G401.6 (cell line): ENCODE results near the gene PPP2R2D.

Experiments
- FAIRE-seq: peaks from 2 replicates; lab custom pipeline; 2012; peaks lifted over from hg19 to GRCh38; lab: Jason Lieb, UNC

Gene PPP2R2D

GRCh38 chr10:131889755-131890154, 11.1 kb upstream of the PPP2R2D start:
- no peak for FAIRE-seq

DNA sequence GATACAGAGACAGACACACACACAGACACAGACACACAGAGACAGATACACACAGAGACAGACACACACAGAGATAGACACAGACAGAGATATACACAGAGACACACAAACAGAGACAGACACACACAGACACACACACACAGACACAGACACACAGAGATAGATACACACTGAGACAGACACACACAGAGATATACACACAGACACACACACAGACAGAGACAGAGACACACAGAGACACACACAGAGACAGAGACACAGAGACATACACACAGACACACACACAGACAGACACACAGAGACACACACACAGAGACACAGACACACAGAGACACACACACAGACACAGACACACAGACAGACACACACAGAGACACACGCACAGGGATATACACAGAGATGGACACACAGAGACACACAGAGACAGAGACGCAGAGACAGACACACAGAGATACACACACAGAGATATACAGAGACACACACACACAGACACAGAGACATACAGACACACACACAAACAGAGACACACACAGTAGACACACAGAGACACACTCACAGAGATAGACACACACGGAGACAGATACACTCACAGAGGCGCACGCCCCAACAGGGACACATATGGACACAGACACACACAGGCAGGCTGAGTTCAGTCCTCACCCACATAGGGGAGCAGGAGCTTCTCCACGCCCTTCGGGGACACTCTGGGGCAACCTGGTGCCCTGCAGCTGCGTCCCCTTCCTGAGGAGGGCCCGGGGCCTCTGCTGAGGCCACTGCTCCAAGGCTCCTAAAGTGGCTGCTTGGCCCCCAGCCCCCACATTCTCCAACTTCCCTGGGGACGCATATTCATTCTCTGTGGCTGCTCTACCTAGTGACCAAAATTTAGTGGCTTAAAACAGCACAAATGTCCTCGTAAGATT, 10.3 kb upstream of the PPP2R2D start:
- no peak for FAIRE-seq

DNA sequence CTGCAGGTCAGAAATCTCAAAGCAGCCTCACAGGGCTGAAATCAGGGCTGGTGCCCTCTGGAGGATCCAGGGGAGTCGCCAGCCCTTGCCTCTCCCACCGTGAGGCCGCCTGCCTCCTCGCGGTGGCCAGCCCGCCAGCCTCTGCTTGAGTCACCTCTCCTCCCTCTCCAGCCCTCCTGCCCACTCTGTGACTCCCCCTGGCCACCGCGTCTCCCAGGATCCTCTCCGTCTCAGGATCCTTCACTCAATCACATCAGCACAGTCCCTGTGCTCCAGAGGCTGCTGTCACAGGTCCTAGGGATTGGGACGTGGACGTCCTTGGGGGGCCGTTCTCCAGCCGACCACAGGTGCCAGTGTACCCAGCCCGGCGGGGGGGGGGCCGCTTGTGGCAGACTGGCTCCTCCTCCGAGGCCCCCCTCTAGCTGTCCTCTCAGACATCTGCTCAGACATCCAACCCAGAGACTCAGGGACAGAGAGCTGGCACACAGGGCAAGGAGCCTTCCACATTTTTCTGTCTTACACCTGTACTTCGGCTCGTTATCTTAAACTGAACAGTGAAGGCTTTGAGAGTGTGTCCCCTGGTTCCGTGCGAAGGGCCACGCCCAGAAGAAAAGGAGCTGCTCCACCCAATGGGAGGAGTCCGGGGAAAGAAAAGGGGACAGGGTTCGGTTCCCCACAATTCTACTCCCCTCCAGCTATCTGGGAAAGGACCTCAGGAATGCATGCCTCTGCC, 9.4 kb upstream of the PPP2R2D start:
- FAIRE-seq, result no peak

- no peak for FAIRE-seq
Measured at GRCh38 chr10:131891929-131892805, 8.6 kb upstream of the PPP2R2D start.

DNA sequence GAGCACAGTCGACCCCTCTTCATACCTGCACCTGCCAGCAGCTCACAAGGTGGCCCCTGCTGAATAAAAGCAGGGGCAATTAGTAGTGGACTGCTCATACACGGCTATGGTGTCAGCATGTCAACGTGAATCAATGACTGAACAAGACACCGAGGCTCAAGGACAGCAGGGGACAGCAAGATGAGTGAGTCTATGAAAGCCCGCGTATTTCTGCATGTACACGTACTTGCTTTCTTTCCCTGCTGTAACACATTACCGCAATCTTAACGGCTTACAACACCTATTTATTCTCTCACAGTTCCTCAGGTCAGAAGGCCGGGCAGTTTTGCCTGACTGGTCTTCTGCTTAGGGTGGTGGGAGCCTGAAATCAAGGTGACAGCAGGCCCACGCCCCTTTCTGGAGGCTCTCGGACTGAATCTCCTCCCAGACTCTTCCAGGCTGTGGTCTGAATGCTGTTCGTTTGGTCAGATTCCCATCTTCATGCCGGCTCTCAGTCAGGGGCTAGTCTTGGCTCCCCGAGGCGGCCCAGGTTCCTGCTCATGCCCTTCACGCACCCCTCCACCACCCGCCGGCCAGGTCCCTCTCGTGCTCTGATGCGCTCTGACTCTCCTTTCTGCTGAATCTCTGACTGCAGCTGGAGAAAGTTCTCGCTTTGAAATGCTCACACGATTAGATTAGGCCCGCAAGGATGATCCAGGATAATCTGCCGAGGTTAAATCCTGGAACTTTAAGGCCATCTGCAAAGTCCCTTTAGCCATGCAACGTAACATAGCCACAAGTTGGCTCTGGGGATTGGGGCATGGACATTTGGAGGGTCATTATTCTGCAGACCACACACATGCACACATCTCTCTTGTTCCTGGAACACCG, 7.8 kb upstream of the PPP2R2D start:
- FAIRE-seq, result no peak

DNA sequence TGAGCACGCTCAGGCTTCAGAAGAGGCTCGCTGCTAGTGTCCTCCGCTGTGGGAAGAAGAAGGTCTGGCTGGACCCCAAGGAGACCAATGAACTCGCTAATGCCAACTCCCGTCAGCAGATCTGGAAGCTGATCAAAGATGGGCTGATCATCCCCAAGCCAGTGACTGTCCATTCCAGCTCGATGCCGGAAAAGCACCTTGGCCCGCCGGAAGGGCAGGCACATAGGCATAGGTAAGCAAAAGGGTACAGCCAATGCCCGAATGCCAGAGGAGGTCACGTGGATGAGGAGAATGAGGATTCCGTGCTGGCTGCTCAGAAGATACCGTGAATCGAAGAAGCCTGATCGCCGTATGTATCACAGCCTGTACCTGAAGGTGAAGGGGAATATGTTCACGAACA, 5.7 kb upstream of the PPP2R2D start:
- FAIRE-seq, result no peak

DNA sequence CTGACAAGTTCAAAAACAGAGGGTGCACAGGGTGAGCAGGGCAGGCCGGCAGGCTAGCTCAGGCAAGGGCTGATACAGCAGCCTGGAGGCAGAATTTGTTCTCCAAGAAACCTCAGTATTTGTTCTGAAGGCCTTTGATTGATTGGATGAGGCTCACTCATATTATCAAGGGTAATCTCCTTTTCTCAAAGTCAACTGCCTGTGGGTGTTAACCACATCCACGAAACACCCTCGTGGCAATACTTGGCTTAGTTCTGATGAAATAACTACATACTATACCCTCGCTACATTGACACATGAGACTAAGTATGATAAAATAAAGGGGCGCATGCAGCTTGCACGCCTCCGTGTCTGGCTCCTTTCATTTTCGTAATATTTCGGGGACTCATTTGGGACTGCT, 4.4 kb upstream of the PPP2R2D start:
- FAIRE-seq, result no peak

DNA sequence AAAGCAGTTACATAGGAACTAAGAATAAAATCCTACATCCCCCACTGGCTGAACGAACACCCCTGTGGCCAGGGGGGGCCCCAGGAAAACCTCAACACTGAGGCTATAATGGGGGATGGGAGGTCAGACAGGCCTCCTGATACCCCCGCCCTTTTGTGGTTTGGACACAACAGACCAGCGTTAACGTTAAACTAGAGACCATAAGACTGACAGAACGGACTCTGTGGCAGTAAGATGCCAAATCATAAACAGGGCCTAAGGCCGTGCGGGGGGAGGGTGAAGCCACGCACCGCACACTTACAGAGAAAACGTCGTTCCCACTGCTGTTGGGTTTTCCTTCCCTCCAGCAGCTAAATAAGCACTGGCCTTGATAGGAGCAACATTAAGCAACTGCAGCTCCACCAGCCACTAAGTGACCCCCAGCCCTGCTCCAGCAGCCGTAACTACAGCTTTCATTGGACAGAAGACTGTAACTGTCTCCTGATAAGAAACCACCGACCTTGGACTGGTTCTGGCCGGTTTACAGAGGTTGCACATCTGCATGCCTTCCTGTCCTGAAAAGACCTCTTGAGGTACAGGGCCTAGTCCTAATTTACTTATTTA, 3.4 kb upstream of the PPP2R2D start:
- no peak for FAIRE-seq

DNA sequence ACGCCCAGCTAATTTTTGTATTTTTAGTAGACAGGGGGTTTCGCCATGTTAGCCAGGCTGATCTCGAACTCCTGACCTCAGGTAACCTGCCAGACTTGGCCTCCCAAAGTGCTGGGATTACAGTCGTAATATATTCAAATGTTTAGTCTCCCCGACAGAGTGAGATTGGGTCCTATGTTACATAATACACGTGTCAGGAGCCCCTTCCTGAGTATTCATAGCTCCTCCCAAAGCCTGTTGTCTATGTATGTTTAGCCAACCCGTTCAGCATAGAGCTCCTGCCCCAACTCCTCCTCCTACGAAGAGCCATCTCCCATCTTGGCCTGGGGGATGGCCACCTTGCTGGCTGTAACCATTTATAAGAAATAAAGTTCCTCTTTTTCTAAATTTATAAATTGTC, 2.7 kb upstream of the PPP2R2D start:
- FAIRE-seq, result no peak

DNA sequence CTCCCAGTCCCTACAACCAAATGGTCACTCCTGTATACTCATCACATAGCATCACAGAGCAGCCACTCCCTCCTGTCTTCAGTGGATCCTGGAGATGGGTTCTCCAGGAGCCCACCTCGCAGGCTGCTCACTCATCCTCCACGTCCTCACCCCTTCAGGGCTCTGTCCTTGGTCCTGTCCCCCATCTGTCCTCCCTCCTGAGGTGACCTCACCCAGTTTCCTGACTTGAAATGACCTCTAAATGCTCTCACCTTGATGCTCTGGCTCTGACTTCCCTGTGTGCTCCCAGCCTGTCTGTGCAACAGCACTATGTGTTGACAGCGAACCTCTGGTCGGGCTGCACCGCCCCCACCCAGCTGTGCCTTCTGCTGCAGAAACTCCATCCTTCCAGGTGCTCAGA, 2.1 kb upstream of the PPP2R2D start:
- FAIRE-seq, result no peak

DNA sequence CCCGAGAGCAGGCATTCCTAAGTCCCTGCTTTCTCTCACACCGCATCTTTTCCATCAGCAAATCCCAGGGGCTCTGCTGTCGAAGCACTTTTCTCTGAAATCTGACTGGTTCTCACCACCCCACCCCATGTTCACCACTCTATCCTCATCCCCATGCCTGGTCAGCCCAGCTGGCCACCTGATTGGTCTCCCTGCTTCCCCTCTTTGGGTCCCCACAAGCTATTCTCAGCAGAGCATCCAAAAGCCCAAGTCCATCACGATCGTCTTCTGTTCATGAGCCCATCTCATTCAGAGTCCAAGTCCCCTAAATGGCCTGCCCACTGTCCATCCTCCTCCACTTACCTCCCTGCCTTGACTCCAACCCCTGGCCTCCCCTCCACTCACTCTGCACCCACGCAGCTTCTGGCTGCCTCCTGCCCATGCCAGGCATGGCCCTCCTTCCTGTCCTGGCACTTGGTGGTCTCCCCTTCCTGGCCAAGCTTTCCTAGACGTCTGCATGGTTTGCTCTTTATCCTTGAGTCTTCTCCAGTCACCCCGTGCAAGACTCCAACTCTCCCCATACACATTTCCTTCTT, 1.6 kb upstream of the PPP2R2D start:
- FAIRE-seq, result no peak

DNA sequence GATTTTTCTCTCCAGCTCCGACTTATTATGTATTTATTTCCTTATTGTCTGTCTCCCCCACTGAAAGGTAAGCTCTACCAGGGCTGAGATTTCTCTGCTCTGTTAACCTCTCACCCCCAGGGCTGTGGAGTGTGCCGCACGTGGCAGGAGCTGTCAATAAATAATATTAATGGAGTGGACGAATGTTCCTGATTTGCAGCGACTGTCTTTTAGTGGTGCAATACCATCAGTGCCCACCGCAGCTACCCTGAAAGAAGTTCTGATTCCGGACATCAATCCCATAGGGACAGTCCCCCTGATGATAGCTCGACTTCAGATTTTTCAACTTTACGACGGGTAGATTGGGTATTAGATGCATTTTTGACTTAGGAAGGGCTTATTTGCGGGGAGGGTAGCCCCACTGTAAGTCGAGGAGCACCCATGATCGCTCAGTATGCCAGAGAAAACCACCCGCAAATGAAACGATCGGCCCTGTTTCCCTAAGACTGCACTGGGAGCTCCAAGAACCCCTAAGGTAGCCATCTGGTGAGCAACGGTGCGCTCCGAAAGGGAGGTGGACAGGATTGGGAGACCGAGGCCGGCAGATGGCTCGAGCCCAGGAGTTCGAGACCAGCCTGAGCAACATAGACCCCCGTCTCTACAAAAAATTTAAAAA, 986 bp upstream of the PPP2R2D start:
- FAIRE-seq, result no peak

DNA sequence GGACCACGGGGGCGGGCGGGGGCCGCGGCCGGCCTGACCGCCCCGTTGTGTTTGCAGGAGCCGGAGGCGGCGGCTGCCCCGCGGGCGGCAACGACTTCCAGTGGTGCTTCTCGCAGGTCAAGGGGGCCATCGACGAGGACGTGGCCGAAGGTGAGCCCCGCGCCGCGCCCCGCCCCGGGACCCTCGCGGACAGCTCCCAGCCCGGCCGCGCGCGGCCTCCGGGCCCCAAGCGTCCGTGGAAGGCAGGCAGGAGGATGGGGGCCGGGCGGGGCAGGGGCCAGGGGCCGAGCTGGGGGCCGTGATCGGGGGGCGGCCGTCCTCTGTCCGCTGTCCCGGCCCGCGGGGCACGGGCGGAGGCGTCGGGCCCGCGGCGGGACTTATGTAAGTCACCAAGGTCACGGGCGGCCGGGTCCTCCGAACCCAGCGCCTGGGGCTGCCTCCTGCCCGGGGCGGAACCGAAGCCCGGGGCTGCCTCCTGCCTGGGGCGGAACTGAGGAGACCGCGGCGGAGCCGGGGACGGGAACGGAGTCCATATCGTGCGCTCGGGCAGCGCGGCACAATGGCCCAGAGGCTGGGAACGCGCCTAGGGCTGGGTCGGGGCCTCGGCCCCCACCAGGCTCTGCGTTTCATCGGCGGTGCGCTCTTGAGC, 497 bp downstream of the PPP2R2D start:
- FAIRE-seq, result no peak

DNA sequence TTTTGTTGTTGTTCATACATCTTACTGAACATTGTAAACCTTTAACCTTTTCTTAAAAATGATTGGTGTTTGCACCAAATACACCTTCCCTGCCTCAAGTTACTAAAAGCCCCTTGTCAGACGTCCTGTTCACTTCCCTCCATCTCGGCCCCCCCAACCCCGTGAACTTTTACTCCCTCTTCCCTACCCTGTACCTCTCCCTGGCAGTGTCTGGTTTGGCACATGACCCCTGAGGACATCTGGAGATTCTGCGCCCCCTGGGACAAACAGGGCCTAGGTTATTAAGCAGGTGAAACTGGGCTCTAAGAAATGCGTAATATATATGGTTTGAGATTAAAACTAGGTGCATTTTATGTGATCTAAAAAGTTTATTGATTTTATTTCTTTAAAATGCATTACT, 1.4 kb downstream of the PPP2R2D start:
- no peak for FAIRE-seq

- FAIRE-seq, result no peak
Measured at GRCh38 chr10:131902691-131903090, 1.9 kb downstream of the PPP2R2D start.

DNA sequence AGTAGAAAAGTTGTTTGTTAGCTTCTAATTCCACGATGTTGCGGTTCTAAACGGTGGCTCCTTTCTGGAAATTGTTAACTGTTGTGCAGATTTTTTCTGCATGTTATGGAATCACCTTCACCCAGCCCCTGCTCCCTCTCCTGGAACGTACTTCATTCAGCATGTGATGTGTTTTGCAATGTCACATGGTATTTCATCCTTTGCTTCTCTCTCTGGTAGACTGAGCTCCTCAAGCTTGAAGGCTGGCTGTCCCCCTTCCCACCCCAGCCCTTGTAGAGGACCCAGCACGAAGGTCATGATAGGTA, 4.4 kb downstream of the PPP2R2D start:
- FAIRE-seq, result no peak

- no peak for FAIRE-seq
Measured at GRCh38 chr10:131905603-131906268, 4.9 kb downstream of the PPP2R2D start.

DNA sequence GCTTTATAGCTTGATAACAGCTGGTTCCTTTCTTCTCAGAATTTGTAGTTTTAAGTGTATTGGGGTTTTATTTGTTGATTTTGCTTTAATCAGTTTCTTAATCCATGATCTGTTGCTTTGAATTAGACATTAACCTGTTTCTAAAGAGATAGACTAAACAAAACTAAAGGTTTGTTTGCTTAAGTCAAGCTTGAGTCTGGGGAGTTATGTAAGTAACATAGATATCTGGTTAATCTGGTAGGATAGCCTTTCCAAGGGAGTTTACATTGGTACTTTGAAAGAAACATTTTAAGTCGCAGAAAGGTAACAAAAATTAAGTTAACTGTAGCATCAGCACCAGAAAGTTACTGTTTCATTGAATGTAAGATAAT, 5.4 kb downstream of the PPP2R2D start:
- no peak for FAIRE-seq

DNA sequence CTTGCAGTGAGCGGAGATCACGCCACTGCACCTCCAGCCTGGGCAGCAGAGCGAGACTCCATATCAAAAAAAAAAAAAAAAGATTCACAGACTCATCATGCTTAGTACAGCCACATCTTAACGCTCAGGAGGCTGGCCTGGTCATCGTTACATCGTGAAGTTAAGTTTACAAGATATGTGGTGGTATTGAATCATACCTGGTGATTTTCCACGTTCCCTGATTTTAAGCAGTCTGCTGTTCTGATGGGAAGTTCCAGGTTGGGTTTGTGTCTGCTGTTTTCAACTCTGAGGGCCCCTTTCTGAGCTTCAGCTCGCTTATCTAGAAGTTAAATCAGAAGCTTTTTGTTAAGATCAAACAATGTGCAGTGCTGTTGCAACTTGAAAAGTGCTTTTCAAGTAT, 6.9 kb downstream of the PPP2R2D start:
- FAIRE-seq, result no peak

DNA sequence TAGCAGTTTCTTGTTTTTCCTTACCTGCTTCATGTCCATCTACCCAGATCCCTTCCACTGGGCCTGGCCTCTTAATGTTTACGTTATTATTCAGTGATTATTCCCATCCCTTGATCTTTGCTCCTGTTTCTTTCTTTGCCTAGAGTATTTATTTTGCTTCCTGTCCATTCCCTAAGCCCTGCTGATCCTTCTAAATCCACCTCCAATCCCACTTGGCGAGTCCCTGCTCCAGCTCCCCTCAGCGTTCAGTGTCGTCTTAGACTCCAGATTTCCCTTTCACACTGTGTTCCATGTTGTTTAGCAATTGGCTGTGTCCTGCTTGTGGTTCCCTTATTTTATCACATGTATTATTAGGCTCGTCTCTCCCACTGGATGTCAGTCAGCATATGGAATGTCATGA, 7.3 kb downstream of the PPP2R2D start:
- FAIRE-seq, result no peak
